Left ventricle myocardium inferior (tissue), 1 donor: Measurements from ENCODE around the gene FETUB. TPM values are rescaled to one million over a fixed set of nuclear protein-coding genes. Genes with fewer than 3 reads are reported as not detected.

Experiments
- DNase-seq: peaks from one replicate; pipeline ENCODE4 v3.0.0-alpha.2; 2020
- H3K27ac ChIP-seq: fragments of 200-600 bp; replicated peaks from 2 replicates; pipeline ENCODE4 v1.8.0; 2021
- H3K27me3 ChIP-seq: fragments of 200-600 bp; 2 replicates; pipeline ENCODE4 v1.8.0; 2021; ENCODE audit warnings: low read depth
- H3K36me3 ChIP-seq: fragments of 200-600 bp; 2 replicates; pipeline ENCODE4 v1.8.0; 2021
- H3K4me1 ChIP-seq: fragments of 200-600 bp; 2 replicates; pipeline ENCODE4 v1.8.0; 2021
- H3K4me3 ChIP-seq: fragments of 200-600 bp; 2 replicates; pipeline ENCODE4 v1.8.0; 2021; ENCODE audit warnings: mild to moderate bottlenecking, moderate library complexity
- H3K9me3 ChIP-seq: fragments of 200-600 bp; replicated peaks from 2 replicates; pipeline ENCODE4 v1.8.0; 2021
- CTCF ChIP-seq: fragments of 200-600 bp; IDR thresholded peaks from 2 replicates; pipeline ENCODE4 v1.8.0; 2021; ENCODE audit warnings: antibody characterized with exemption, mild to moderate bottlenecking, borderline replicate concordance
- intact Hi-C: fragments of 100-400 bp; cut with micrococcal nuclease; formaldehyde crosslinking; loops from one replicate; pipeline ENCODE4 v1.11.0; 2022
- total RNA-seq: library from RNA; stranded (reverse); fragmentation: NEBNext Ultra II Directional; extraction: Animal tissue kit (Norgen Biotek cat#: 25700); gene quantifications from one replicate; pipeline ENCODE4 v1.2.1, GENCODE V29; 2021
- donor health status: DM: no; HTN: yes; CAD: no; lungs with severe emphysema.

FETUB gene
- total RNA-seq, 1 donor from 2014 or later = not detected

DNA sequence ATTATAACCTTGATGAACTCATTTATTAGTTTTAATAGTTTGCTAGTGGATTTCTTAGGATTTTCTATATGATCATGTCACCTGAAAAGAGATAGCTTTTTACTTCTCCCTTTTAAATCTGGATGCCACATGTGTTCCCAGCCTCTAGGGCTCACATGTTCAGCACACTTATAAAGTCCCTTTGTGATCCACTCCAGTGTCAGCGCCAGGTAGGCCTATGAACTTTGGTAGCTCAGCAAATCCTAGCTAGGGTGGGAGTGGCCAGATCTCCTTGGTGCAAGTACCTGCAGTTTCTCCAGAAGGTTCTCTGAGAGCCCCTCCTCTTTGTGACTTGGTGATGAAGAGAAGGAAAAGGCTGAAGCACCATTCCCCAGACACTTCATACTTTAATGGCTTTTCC, 8.7 kb downstream of the FETUB start:
- no peak for TF ChIP-seq CTCF
- Histone ChIP-seq H3K27me3 (peaks cover 6% of the 10 kb centered on the region), H3K4me3 (no peak overlapping the region), H3K9me3 (no peaks in the 10 kb centered on the region), H3K4me1 (no peaks in the 10 kb centered on the region), H3K36me3 (no peaks in the 10 kb centered on the region), H3K27ac (no peak overlapping the region)
- DNase-seq = no peak
- intact Hi-C loops = no loop called here

DNA sequence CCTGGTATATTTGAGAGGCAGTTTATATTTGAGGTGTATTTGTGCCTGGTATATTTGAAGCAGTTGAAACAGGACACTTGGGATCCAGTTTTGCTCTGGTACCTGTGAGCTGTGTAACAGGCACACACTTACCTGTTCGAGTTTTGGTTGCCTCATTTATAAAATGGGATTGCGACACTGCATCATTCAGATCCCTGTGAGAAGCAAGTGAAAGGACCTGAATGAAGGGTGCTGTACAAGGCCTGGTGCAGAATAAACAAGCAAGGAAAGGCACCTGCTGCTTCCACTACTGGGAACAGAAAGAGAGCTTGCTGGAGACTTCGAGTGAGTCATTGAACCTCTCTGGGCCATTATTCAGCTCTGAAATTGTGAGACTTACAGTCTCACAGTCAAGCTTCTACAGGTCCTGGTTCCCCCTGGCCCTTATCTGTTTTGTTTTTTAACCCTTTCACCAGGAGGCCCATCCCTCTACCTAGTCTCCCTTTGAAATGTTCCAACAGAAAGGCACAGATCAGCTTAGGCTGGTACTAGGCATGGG, 11.5 kb downstream of the FETUB start:
- no peak overlapping the region for H3K4me3 ChIP-seq
- H3K27ac ChIP-seq = no peak overlapping the region
- DNase-seq = no peak
- H3K27me3 ChIP-seq = peaks cover 6% of the 10 kb centered on the region
- H3K36me3 ChIP-seq = no peaks in the 10 kb centered on the region
- intact Hi-C loops = no loop called here
- H3K9me3 ChIP-seq = no peaks in the 10 kb centered on the region
- no peaks in the 10 kb centered on the region for H3K4me1 ChIP-seq
- TF ChIP-seq CTCF = no peak

- peaks cover 6% of the 10 kb centered on the region for H3K27me3 ChIP-seq
- DNase-seq = no peak
- H3K4me3 ChIP-seq = no peak overlapping the region
- no peaks in the 10 kb centered on the region for H3K9me3 ChIP-seq
- H3K27ac ChIP-seq = no peak overlapping the region
- no peak for TF ChIP-seq CTCF
- no peaks in the 10 kb centered on the region for H3K4me1 ChIP-seq
- no peaks in the 10 kb centered on the region for H3K36me3 ChIP-seq
- intact Hi-C loops = no loop called here
Measured at GRCh38 chr3:186653080-186653707, 13.0 kb downstream of the FETUB start.

DNA sequence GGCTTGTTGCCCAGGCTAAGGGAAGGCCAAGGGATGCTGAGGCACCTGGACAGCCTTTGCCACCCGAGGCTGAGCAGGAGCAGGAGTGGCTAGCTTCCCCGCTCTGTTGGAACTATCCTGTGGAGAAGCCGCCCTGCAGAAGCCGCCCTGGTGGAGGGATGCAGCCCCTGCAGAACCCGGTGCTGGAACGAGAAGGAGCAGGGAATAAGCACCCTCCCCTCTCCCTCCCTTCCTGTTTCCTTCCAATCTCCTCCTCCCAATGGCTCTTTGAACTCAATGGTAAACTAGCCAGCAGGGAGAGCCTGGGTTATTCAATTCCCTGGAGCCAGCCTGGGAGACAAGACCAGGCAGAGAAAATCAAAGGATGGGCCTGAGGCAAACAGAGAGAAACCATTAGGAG, 13.8 kb downstream of the FETUB start:
- H3K9me3 ChIP-seq = no peaks in the 10 kb centered on the region
- no peaks in the 10 kb centered on the region for H3K4me1 ChIP-seq
- DNase-seq = no peak
- intact Hi-C loops = no loop called here
- H3K4me3 ChIP-seq = no peak overlapping the region
- H3K27me3 ChIP-seq = peaks cover 6% of the 10 kb centered on the region
- no peak overlapping the region for H3K27ac ChIP-seq
- no peaks in the 10 kb centered on the region for H3K36me3 ChIP-seq
- no peak for TF ChIP-seq CTCF

DNA sequence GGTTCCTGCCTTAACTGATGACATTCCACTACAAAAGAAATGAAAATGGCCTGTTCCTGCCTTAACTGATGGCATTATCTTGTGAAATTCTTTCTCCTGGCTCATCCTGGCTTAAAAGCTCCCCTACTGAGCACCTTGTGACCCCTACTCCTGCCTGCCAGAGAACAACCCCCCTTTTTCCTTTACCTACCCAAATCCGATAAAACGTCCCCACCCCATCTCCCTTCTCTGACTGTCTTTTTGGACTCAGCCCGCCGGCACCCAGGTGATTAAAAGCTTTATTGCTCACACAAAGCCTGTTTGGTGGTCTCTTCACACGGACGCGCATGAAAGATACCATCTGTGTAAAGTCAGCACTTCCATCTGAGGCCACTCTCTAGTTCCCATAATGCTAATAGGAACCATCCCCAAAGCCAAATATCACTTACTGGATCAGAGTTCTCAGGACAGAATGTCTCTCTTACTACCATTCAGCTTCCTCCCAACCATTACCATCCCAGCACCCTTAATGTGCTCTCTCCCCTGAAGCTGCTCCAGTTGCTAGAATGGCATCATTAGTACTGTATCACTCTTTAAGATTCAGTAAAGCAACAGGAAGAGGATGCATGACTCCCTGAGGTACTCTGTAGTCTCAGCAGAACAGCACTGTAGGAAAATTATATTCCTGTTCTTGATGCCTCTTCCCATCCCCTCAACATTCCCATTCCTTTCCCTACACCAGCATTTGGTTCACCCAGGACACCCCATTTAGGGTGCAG, 23.3 kb downstream of the FETUB start:
- H3K36me3 ChIP-seq = no peaks in the 10 kb centered on the region
- no peaks in the 10 kb centered on the region for H3K4me1 ChIP-seq
- H3K4me3 ChIP-seq = no peak overlapping the region
- no peak for TF ChIP-seq CTCF
- no peak overlapping the region for H3K27ac ChIP-seq
- no peaks in the 10 kb centered on the region for H3K9me3 ChIP-seq
- peaks cover 45% of the 10 kb centered on the region for H3K27me3 ChIP-seq
- no peak for DNase-seq
- intact Hi-C loops = no loop called here
